Natural killer cell (primary cell): ENCODE results near the gene LGR6. TPM values are rescaled to one million over a fixed set of nuclear protein-coding genes. Genes with fewer than 3 reads are reported as not detected.
"Not testable (repeated sequence)": the region's sequence is repeated elsewhere in the genome, so short reads cannot be mapped to it uniquely, and the experiment has no call there.

Source experiments
- ATAC-seq, 3 donors: fragments of 150-1000 bp in 2 of 3; fragments of 200-7000 bp in 1 of 3; cut with Tn5 transposase; 1 replicate in 1 of 3; 2 replicates in 2 of 3; pipeline ENCODE4 v1.10.0; 2021; ENCODE audit warnings: mild to moderate bottlenecking in 2 of 3, moderate library complexity in 2 of 3
- DNase-seq, 2 donors: peaks; one replicate each; pipeline versions ENCODE4 v3.0.0 to v3.0.0-alpha.2; 2013 to 2021; ENCODE audit warnings: mixed read lengths in 1 of 2
- H3K27ac ChIP-seq: one replicate; pipeline ENCODE4 v1.5.1; 2013; ENCODE audit warnings: mild to moderate bottlenecking, low read length
- H3K27me3 ChIP-seq: one replicate; pipeline ENCODE4 v1.6.1; 2013; ENCODE audit warnings: low read length; ENCODE audit not compliant: control insufficient read depth, insufficient read depth
- H3K36me3 ChIP-seq: one replicate; pipeline ENCODE4 v1.6.1; 2013; ENCODE audit warnings: low read length; ENCODE audit not compliant: control insufficient read depth, insufficient read depth
- H3K4me1 ChIP-seq: one replicate; pipeline ENCODE4 v1.6.1; 2013; ENCODE audit warnings: low read length; ENCODE audit not compliant: control insufficient read depth, insufficient read depth
- H3K4me3 ChIP-seq: one replicate; pipeline ENCODE4 v1.5.1; 2013; ENCODE audit warnings: low read length
- H3K9me3 ChIP-seq: one replicate; pipeline ENCODE4 v1.6.1; 2013; ENCODE audit warnings: low read length; ENCODE audit not compliant: control insufficient read depth, insufficient read depth
- H3K27ac Mint-ChIP-seq, 2 donors: one replicate each; pipeline ENCODE4 v1.8.0; 2022; ENCODE audit warnings: mild to moderate bottlenecking in 2 of 2, mixed read lengths in 2 of 2, moderate library complexity in 1 of 2
- H3K27me3 Mint-ChIP-seq, 2 donors: one replicate each; pipeline ENCODE4 v1.8.0; 2022; ENCODE audit warnings: low read depth in 2 of 2, mixed read lengths in 2 of 2
- H3K36me3 Mint-ChIP-seq: one replicate; pipeline ENCODE4 v1.8.0; 2022; ENCODE audit warnings: mixed read lengths
- H3K4me1 Mint-ChIP-seq, 2 donors: one replicate each; pipeline ENCODE4 v1.8.0; 2022; ENCODE audit warnings: mixed read lengths in 2 of 2
- H3K4me3 Mint-ChIP-seq: one replicate; pipeline ENCODE4 v1.8.0; 2022; ENCODE audit warnings: mild to moderate bottlenecking, moderate library complexity, mixed read lengths
- H3K9me3 Mint-ChIP-seq, 2 donors: one replicate each; pipeline ENCODE4 v1.8.0; 2022; ENCODE audit warnings: mixed read lengths in 2 of 2
- WGBS: methylation state at CpG from one replicate; pipeline ENCODE4 v1.1.7; 2013; ENCODE audit warnings: missing lambda C conversion rate; ENCODE audit not compliant: insufficient coverage; 5-methylcytosine and 5-hydroxymethylcytosine counted together
- intact Hi-C: fragments of 100-400 bp; cut with micrococcal nuclease; formaldehyde crosslinking; loops from one replicate; pipeline ENCODE4 v1.14.2; 2022
- total RNA-seq, 4 donors: library from RNA; stranded (reverse); fragments of 120-200 nt in 1 of 4; gene quantifications; one replicate each; pipeline versions ENCODE4 v1.2.3 to v1.2.4, GENCODE V29; 2013 to 2022
- TF ChIP-seq, protein P1 (sequence below): fragments of 200-600 bp; IDR thresholded peaks from one replicate; pipeline ENCODE4 v1.8.0; 2022; ENCODE audit warnings: antibody characterized with exemption

LGR6 gene, protein sequence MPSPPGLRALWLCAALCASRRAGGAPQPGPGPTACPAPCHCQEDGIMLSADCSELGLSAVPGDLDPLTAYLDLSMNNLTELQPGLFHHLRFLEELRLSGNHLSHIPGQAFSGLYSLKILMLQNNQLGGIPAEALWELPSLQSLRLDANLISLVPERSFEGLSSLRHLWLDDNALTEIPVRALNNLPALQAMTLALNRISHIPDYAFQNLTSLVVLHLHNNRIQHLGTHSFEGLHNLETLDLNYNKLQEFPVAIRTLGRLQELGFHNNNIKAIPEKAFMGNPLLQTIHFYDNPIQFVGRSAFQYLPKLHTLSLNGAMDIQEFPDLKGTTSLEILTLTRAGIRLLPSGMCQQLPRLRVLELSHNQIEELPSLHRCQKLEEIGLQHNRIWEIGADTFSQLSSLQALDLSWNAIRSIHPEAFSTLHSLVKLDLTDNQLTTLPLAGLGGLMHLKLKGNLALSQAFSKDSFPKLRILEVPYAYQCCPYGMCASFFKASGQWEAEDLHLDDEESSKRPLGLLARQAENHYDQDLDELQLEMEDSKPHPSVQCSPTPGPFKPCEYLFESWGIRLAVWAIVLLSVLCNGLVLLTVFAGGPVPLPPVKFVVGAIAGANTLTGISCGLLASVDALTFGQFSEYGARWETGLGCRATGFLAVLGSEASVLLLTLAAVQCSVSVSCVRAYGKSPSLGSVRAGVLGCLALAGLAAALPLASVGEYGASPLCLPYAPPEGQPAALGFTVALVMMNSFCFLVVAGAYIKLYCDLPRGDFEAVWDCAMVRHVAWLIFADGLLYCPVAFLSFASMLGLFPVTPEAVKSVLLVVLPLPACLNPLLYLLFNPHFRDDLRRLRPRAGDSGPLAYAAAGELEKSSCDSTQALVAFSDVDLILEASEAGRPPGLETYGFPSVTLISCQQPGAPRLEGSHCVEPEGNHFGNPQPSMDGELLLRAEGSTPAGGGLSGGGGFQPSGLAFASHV
- total RNA-seq = 10 to 100 TPM; 58.3 to 65.2 (median 60.9) TPM
- total RNA-seq (2013) = 11.0 TPM

DNA sequence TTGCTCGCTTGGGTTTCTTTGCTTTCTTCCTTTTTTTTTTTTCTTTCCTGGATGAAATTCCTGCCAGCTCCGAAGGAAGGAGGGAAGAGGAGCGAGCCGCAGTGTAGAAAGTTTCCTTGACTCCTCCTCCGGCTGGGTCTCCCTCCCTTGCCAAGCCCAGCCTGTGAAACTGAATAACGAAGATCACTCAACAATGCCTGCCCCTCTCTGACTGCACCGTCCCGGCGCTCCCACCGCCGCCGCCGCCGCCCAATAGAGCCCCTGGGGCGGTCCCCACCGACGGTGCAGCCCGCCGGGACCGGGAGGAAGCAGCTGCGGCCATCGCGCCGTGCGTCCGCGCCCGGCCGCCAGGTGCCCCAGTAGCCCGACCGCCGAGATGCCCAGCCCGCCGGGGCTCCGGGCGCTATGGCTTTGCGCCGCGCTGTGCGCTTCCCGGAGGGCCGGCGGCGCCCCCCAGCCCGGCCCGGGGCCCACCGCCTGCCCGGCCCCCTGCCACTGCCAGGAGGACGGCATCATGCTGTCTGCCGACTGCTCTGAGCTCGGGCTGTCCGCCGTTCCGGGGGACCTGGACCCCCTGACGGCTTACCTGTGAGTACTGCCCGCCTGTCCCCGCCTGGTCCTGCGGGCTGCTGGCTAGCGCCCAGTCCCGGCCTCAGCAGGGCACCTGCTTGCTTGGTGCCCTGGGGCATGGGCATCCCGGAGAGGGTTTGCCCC, at the start of gene LGR6:
LGR6 (plus strand) TSS at position 186 of the 714 bp plus-strand sequence; CDS start at position 377, 191 bp downstream.
- peaks cover 54% of the 10 kb centered on the region for H3K4me1 ChIP-seq
- H3K27me3 ChIP-seq = peaks cover 13% of the 10 kb centered on the region
- no peaks in the 10 kb centered on the region for H3K36me3 ChIP-seq
- H3K27ac ChIP-seq = no peak within 1 kb of the TSS
- intact Hi-C loops = loop anchor here (1.0 to 2.0 kb wide), 2 partner anchors 122 to 525 kb away; no protein-coding TSS in a partner anchor
- Mint-ChIP-seq H3K4me1 (peaks cover 49 to 53% of the 10 kb centered on the region in 2 donors), H3K27me3 (peaks cover 0 to 15% of the 10 kb centered on the region in 2 donors), H3K9me3 (no peaks in the 10 kb centered on the region), H3K4me3 (peak within 1 kb of the TSS; percentile 89), H3K36me3 (no peaks in the 10 kb centered on the region), H3K27ac (peak within 1 kb of the TSS in 1 of 2 donors; percentile 48)
- ATAC-seq (peak in 1 of 3 donors; percentile 2), DNase-seq (no peak)
- TF ChIP-seq, protein P1, sequence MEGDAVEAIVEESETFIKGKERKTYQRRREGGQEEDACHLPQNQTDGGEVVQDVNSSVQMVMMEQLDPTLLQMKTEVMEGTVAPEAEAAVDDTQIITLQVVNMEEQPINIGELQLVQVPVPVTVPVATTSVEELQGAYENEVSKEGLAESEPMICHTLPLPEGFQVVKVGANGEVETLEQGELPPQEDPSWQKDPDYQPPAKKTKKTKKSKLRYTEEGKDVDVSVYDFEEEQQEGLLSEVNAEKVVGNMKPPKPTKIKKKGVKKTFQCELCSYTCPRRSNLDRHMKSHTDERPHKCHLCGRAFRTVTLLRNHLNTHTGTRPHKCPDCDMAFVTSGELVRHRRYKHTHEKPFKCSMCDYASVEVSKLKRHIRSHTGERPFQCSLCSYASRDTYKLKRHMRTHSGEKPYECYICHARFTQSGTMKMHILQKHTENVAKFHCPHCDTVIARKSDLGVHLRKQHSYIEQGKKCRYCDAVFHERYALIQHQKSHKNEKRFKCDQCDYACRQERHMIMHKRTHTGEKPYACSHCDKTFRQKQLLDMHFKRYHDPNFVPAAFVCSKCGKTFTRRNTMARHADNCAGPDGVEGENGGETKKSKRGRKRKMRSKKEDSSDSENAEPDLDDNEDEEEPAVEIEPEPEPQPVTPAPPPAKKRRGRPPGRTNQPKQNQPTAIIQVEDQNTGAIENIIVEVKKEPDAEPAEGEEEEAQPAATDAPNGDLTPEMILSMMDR = no peak
- WGBS = 7% methylated on average over 61 of the region's 61 CpGs
- H3K4me3 ChIP-seq = peak within 1 kb of the TSS; percentile 10
- no peaks in the 10 kb centered on the region for H3K9me3 ChIP-seq

DNA sequence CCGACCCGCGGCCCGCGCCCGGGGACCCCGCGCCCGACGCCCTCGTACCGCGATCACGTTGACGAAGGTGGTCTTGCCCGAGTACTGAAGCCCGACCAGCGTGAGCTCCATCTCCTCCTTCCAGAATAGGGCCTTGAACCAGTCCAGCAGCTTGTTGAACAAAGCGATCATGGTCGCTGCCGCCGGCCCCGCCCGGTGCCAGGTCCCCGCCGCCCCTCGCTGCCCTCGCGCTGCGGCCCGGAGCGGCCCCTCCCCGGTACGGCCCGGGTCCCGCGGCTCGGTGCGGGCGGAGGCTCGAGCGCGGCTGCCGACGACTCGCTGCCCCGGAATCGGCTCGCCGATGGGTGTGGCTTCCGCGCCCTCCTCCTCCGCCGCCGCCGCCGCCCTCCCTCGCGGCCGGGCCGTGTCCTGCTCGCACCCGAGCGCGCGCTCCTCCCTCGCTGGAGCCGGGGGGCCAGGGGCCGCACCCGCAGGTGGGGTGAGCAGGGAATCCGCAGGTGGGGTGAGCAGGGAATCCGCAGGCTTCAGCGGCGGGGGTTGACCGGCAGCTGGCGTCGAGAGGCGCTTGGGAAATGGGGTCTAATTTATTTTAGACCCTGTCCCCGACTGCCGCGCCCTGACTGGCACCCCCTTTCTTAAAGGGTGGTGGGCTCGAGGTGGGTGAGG, 49.1 kb upstream of the LGR6 start, which contains the start of gene ARL8A:
ARL8A (minus strand) TSS at position 336 of the 666 bp plus-strand sequence; CDS start at position 171, 165 bp downstream.
- Histone ChIP-seq H3K9me3 (no peaks in the 10 kb centered on the region), H3K27me3 (no peaks in the 10 kb centered on the region), H3K36me3 (peaks cover 17% of the 10 kb centered on the region), H3K27ac (peak within 1 kb of the TSS; percentile 69), H3K4me1 (peaks cover 28% of the 10 kb centered on the region), H3K4me3 (peak within 1 kb of the TSS; percentile 60)
- DNase-seq (peak; percentile 68 to 76), ATAC-seq (peak; percentile 76 to 85 (median 78))
- intact Hi-C loops = no loop called here
- no peaks in the 10 kb centered on the region for H3K27me3 Mint-ChIP-seq
- H3K36me3 Mint-ChIP-seq = no peaks in the 10 kb centered on the region
- H3K9me3 Mint-ChIP-seq = no peaks in the 10 kb centered on the region
- H3K27ac Mint-ChIP-seq = peak within 1 kb of the TSS; percentile 90 to 96
- H3K4me1 Mint-ChIP-seq = peaks cover 25 to 43% of the 10 kb centered on the region in 2 donors
- WGBS = under 1% methylated on average over 82 of the region's 82 CpGs
- TF ChIP-seq, protein P1 = no peak
- peak within 1 kb of the TSS; percentile 95 for H3K4me3 Mint-ChIP-seq

DNA sequence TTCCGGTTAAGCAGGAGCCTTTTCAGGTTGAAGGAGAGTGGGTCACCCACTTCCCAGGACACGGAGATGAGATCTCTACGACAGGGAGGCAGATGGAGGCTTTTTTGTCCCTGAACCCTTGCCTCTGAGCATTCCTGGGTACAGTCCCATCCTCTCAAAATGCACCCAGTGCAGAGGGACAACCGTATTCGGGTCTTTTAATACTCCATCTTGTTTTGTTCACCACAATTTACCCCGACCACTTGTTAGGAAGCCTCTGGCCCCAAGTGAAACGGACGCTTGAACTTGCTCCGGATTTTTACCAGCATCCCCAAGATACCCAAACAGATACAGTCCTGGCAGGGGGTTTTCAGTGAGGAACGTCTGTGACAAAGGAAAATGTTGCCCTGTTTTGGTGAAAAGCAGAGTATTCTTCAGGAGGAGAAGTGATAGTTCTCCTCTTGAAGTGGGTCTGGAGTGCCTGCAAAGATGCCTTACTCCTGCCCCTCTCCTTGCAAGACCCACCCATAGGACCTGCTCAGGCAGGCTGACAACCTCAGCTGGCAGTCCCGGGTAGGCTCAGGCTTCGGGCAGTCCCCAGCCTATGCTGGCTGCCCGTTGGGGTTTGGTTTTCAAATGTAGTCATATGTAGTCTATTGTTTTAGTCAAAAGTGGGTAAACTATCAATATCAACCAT, 48.4 kb upstream of the LGR6 start:
- H3K9me3 Mint-ChIP-seq = no peaks in the 10 kb centered on the region
- H3K36me3 ChIP-seq = peaks cover 20% of the 10 kb centered on the region
- H3K9me3 ChIP-seq = no peaks in the 10 kb centered on the region
- ATAC-seq (peak in 1 of 3 donors; percentile 21), DNase-seq (peak in 1 of 2 donors; percentile 52)
- no peaks in the 10 kb centered on the region for H3K27me3 ChIP-seq
- H3K4me1 Mint-ChIP-seq = peaks cover 25 to 38% of the 10 kb centered on the region in 2 donors
- peaks cover 28% of the 10 kb centered on the region for H3K4me1 ChIP-seq
- peak overlapping the region; percentile 40 for H3K4me3 ChIP-seq
- TF ChIP-seq, protein P1 = no peak
- WGBS = 0% methylated on average over 11 of the region's 13 CpGs
- no peaks in the 10 kb centered on the region for H3K27me3 Mint-ChIP-seq
- H3K4me3 Mint-ChIP-seq = peak overlapping the region; percentile 88
- intact Hi-C loops = no loop called here
- H3K27ac Mint-ChIP-seq = peak overlapping the region; percentile 75 to 96
- H3K27ac ChIP-seq = peak overlapping the region; percentile 42
- H3K36me3 Mint-ChIP-seq = no peaks in the 10 kb centered on the region

DNA sequence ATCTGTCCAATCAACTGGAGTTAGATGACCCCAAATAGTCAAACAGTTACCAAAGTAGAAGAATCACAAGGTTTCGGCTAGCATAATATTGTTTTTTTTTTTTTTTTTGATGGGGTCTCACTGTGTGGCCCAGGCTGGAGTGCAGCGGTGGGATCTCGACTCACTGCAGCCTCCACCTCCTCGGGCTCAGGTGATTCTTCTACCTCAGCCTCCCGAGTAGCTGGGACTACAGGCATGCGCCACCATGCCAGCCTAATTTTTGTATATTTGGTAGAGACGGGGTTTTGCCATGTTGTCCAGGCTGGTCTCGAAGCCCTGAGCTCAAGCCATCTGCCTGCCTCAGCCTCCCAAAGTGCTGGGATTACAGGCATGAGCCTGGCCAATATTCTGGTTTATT, 47.9 kb upstream of the LGR6 start:
- Mint-ChIP-seq H3K4me1 (peaks cover 27 to 36% of the 10 kb centered on the region in 2 donors), H3K27ac (peak overlapping the region; percentile 75 to 96), H3K4me3 (peak overlapping the region; percentile 88)
- H3K9me3 Mint-ChIP-seq, H3K27ac ChIP-seq, H3K9me3 ChIP-seq, ATAC-seq, DNase-seq, H3K27me3 Mint-ChIP-seq, H3K27me3 ChIP-seq, intact Hi-C loops, H3K36me3 Mint-ChIP-seq, H3K4me3 ChIP-seq: not testable (repeated sequence)
- WGBS = 87% methylated on average over 7 of the region's 8 CpGs
- Histone ChIP-seq H3K36me3 (peaks cover 25% of the 10 kb centered on the region), H3K4me1 (peaks cover 28% of the 10 kb centered on the region)
